Caco-2 (cell line): ENCODE data around the gene PRKCB. TPM values are rescaled to one million over a fixed set of nuclear protein-coding genes. Genes with fewer than 3 reads are reported as not detected.

Experiments used
- BruUV-seq: library from RNA; stranded (reverse); fragments of 400-500 nt; replicated peaks from 2 replicates; lab custom pipeline; 2021; lab: Mats Ljungman, UMichigan
- CTCF ChIA-PET: fragments of 300-600 bp; sonication (Branson Sonifier 250); formaldehyde crosslinking; loops from one replicate; lab custom pipeline; 2022; ENCODE audit warnings: antibody characterized with exemption; lab: Charles Lee
- POLR2A ChIA-PET: fragments of 300-600 bp; sonication (Branson Sonifier 250); formaldehyde crosslinking; loops from one replicate; lab custom pipeline; 2022; ENCODE audit warnings: antibody characterized with exemption; lab: Charles Lee
- DNase-seq, 2 experiments: peaks; one replicate each; pipeline versions ENCODE4 v3.0.0 to v3.0.0-alpha.2; 2020 to 2022
- H3K27me3 ChIP-seq: replicated peaks from 2 replicates; pipeline ENCODE4 v1.6.0; 2011; ENCODE audit warnings: low read length; ENCODE audit not compliant: control insufficient read depth, insufficient read depth
- H3K36me3 ChIP-seq: 2 replicates; pipeline ENCODE4 v1.5.1; 2011; ENCODE audit warnings: low read length; ENCODE audit not compliant: control insufficient read depth, insufficient read depth
- H3K4me1 ChIP-seq: fragments of 250-450 bp; sonication (Bioruptor Pico); 2 replicates; pipeline ENCODE4 v1.5.1; 2020; ENCODE audit warnings: mild to moderate bottlenecking
- H3K4me3 ChIP-seq: 2 replicates; pipeline ENCODE4 v1.5.1; 2011; ENCODE audit warnings: low read depth, mild to moderate bottlenecking, control low read depth, low read length
- H3K9me3 ChIP-seq: fragments of 250-450 bp; sonication (Bioruptor Pico); 2 replicates; pipeline ENCODE4 v1.5.1; 2020; ENCODE audit warnings: mild to moderate bottlenecking, moderate library complexity
- H3K27ac Mint-ChIP-seq: one replicate; pipeline ENCODE4 v1.8.0; 2022; ENCODE audit warnings: mixed read lengths; ENCODE audit not compliant: unreplicated experiment
- H3K27me3 Mint-ChIP-seq: one replicate; pipeline ENCODE4 v1.8.0; 2022; ENCODE audit warnings: mixed read lengths; ENCODE audit not compliant: insufficient read depth, unreplicated experiment
- H3K36me3 Mint-ChIP-seq: one replicate; pipeline ENCODE4 v1.8.0; 2022; ENCODE audit warnings: mild to moderate bottlenecking, mixed read lengths; ENCODE audit not compliant: insufficient read depth, unreplicated experiment
- H3K4me1 Mint-ChIP-seq: one replicate; pipeline ENCODE4 v1.8.0; 2022; ENCODE audit warnings: low read depth, mixed read lengths; ENCODE audit not compliant: unreplicated experiment
- H3K4me3 Mint-ChIP-seq: one replicate; pipeline ENCODE4 v1.8.0; 2022; ENCODE audit warnings: mild to moderate bottlenecking, moderate library complexity, mixed read lengths; ENCODE audit not compliant: unreplicated experiment
- H3K9me3 Mint-ChIP-seq: one replicate; pipeline ENCODE4 v1.8.0; 2022; ENCODE audit warnings: mixed read lengths; ENCODE audit not compliant: unreplicated experiment
- intact Hi-C: fragments of 100-400 bp; cut with micrococcal nuclease; formaldehyde crosslinking; loops from one replicate; pipeline ENCODE4 v1.10.0; 2022; ENCODE audit not compliant: unreplicated experiment
- total RNA-seq: library from RNA; stranded (reverse); gene quantifications from 2 replicates; pipeline ENCODE4 v1.2.3, GENCODE V29; 2022
- TF ChIP-seq, protein P1 (sequence below), 2 experiments: fragments of 200-600 bp in 1 of 2; IDR thresholded peaks; 1 replicate in 1 of 2; 2 replicates in 1 of 2; pipeline versions ENCODE4 v1.5.1 to v1.8.0; 2011 to 2022; ENCODE audit warnings: antibody characterized with exemption in 1 of 2, control low read depth in 1 of 2, inconsistent platforms in 1 of 2, low read depth in 1 of 2, low read length in 1 of 2, mild to moderate bottlenecking in 1 of 2, moderate library complexity in 1 of 2; ENCODE audit not compliant: insufficient read depth in 1 of 2, severe bottlenecking in 1 of 2, unreplicated experiment in 1 of 2

PRKCB gene
- total RNA-seq, 1 experiment from 2014 or later, result not detected

DNA sequence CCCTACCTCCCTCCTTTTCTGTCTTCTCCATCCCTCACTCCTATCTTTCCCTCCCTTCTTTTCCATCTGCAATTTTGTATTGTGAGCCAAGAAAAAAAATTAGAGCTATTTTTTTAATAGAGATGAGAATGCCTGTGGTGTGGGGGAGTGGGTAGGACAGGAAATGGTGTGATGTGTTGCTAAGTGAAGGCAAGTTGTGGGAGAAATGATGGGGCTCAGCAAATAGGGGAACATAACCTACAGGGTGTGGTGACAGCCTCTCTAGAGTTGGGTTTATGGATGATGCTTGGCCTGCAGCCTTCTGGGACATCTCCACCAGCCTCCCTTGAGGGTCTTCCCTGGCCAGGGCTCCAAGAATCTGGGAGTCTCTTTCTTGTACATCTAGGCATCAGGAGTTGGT, 257.3 kb downstream of the PRKCB start:
- Mint-ChIP-seq H3K9me3 (peaks cover 27% of the 10 kb centered on the region), H3K36me3 (no peaks in the 10 kb centered on the region), H3K27ac (no peak overlapping the region), H3K4me1 (no peaks in the 10 kb centered on the region), H3K4me3 (no peak overlapping the region), H3K27me3 (peaks cover 7% of the 10 kb centered on the region)
- ChIA-PET POLR2A (no interaction called here), CTCF (no interaction called here)
- Histone ChIP-seq H3K4me1 (no peaks in the 10 kb centered on the region), H3K36me3 (no peaks in the 10 kb centered on the region), H3K4me3 (no peak overlapping the region), H3K27me3 (no peaks in the 10 kb centered on the region), H3K9me3 (no peaks in the 10 kb centered on the region)
- BruUV-seq, result no TSS peak
- no peak for DNase-seq
- TF ChIP-seq, protein P1, sequence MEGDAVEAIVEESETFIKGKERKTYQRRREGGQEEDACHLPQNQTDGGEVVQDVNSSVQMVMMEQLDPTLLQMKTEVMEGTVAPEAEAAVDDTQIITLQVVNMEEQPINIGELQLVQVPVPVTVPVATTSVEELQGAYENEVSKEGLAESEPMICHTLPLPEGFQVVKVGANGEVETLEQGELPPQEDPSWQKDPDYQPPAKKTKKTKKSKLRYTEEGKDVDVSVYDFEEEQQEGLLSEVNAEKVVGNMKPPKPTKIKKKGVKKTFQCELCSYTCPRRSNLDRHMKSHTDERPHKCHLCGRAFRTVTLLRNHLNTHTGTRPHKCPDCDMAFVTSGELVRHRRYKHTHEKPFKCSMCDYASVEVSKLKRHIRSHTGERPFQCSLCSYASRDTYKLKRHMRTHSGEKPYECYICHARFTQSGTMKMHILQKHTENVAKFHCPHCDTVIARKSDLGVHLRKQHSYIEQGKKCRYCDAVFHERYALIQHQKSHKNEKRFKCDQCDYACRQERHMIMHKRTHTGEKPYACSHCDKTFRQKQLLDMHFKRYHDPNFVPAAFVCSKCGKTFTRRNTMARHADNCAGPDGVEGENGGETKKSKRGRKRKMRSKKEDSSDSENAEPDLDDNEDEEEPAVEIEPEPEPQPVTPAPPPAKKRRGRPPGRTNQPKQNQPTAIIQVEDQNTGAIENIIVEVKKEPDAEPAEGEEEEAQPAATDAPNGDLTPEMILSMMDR (IDR thresholded peaks at IDR 0.05; ENCODE audit: insufficient read depth in 1 of 2, low read depth in 1 of 2, low read length in 1 of 2, severe bottlenecking in 1 of 2, unreplicated experiment in 1 of 2), result no peak
- intact Hi-C loops, result no loop called here

DNA sequence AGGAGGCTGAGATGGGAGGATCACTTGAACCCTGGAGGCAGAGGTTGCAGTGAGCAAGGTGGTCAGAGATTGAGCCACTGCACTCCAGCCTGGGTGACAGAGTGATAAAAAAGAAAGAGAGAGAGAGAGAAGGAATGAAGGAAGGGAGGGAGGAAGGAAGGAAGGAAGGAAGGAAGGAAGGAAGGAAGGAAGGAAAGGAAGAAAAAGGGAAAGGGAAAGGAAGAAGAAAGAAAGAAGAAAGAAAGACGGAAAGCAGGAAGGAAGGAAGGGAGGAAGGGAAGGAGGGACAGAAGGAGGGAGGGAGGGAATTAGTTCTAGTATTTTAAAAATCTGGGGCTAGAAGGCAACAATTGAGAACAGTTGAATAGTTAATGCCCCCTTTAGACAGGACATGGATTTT, 258.9 kb downstream of the PRKCB start:
- Histone ChIP-seq H3K36me3 (no peaks in the 10 kb centered on the region), H3K9me3 (no peaks in the 10 kb centered on the region), H3K4me1 (no peaks in the 10 kb centered on the region), H3K27me3 (no peaks in the 10 kb centered on the region), H3K4me3 (no peak overlapping the region)
- TF ChIP-seq, protein P1 (IDR thresholded peaks at IDR 0.05; ENCODE audit: insufficient read depth in 1 of 2, low read depth in 1 of 2, low read length in 1 of 2, severe bottlenecking in 1 of 2, unreplicated experiment in 1 of 2), result no peak
- no peaks in the 10 kb centered on the region for H3K4me1 Mint-ChIP-seq
- no peak overlapping the region for H3K27ac Mint-ChIP-seq
- no peak overlapping the region for H3K4me3 Mint-ChIP-seq
- H3K36me3 Mint-ChIP-seq, result no peaks in the 10 kb centered on the region
- intact Hi-C loops, result no loop called here
- POLR2A ChIA-PET, result no interaction called here
- peaks cover 7% of the 10 kb centered on the region for H3K27me3 Mint-ChIP-seq
- peaks cover 27% of the 10 kb centered on the region for H3K9me3 Mint-ChIP-seq
- no TSS peak for BruUV-seq
- CTCF ChIA-PET, result no interaction called here
- no peak for DNase-seq

DNA sequence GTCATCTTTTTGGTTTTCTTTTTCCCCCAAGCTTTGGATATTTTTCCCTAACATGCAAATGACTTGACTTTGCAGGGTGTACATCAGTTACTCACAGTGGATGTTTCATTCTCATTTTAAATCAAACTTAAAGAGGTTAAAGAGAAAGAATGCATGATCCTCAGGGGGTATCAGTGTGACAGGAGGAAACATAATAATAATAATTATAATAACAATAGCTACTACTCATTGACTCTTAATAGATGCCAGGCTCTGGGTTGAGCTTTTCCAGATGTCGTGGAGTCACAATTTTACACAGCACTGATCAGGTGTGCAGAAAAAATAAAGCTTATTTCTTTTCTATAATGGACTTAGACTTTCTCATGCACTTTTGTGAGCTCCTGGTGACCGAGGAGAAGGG, 263.1 kb downstream of the PRKCB start:
- peaks cover 17% of the 10 kb centered on the region for H3K27me3 Mint-ChIP-seq
- H3K4me1 Mint-ChIP-seq, result no peaks in the 10 kb centered on the region
- no peak for DNase-seq
- ChIA-PET CTCF (interaction anchor here (0.6 kb wide), 1 partner anchor 53 kb away, joined by 3 read pairs; no protein-coding TSS in a partner anchor), POLR2A (no interaction called here)
- H3K36me3 Mint-ChIP-seq, result no peaks in the 10 kb centered on the region
- intact Hi-C loops, result no loop called here
- BruUV-seq, result no TSS peak
- TF ChIP-seq, protein P1 (IDR thresholded peaks at IDR 0.05; ENCODE audit: insufficient read depth in 1 of 2, low read depth in 1 of 2, low read length in 1 of 2, severe bottlenecking in 1 of 2, unreplicated experiment in 1 of 2), result no peak
- H3K27ac Mint-ChIP-seq, result no peak overlapping the region
- H3K4me3 ChIP-seq, result no peak overlapping the region
- no peaks in the 10 kb centered on the region for H3K36me3 ChIP-seq
- H3K27me3 ChIP-seq, result no peaks in the 10 kb centered on the region
- no peaks in the 10 kb centered on the region for H3K9me3 ChIP-seq
- no peak overlapping the region for H3K4me3 Mint-ChIP-seq
- no peaks in the 10 kb centered on the region for H3K4me1 ChIP-seq
- no peaks in the 10 kb centered on the region for H3K9me3 Mint-ChIP-seq
